A549 (cell line): ENCODE measurements around the gene SCYL1.
A peak's percentile ranks its signal among the peaks of the same experiment; 100 is the strongest.

ENCODE experiments used
- CTCF ChIP-seq: fragments of >200 bp; sonication (Bioruptor Twin); formaldehyde crosslinking; IDR thresholded peaks from 3 replicates; pipeline ENCODE4 v1.5.1; 2016
- E2F6 ChIP-seq: IDR thresholded peaks from 2 replicates; pipeline ENCODE4 v1.6.1; 2012; ENCODE audit warnings: low read depth, borderline replicate concordance
- ELK1 ChIP-seq: fragments of 150-350 bp; IDR thresholded peaks from 2 replicates; pipeline ENCODE4 v1.6.1; 2014; ENCODE audit warnings: low read depth, mild to moderate bottlenecking, low read length
- HES2 ChIP-seq: fragments of >200 bp; sonication (Bioruptor Twin); formaldehyde crosslinking; IDR thresholded peaks from 2 replicates; pipeline ENCODE4 v1.6.1; 2016
- HMGXB4 ChIP-seq: fragments of 250-450 bp; sonication (Bioruptor Pico); IDR thresholded peaks from 2 replicates; pipeline ENCODE4 v1.5.0; 2021; ENCODE audit warnings: mild to moderate bottlenecking, moderate library complexity, borderline replicate concordance
- PHF8 ChIP-seq: fragments of 200-600 bp; sonication (generic); IDR thresholded peaks from 2 replicates; pipeline ENCODE4 v1.6.1; 2016; ENCODE audit warnings: low read depth, mild to moderate bottlenecking, antibody characterized with exemption, moderate library complexity, borderline replicate concordance
- RNF2 ChIP-seq: fragments of 200-600 bp; sonication (generic); IDR thresholded peaks from 2 replicates; pipeline ENCODE4 v1.6.1; 2016; ENCODE audit warnings: low read depth, mild to moderate bottlenecking, antibody characterized with exemption, moderate library complexity, borderline replicate concordance
- SREBF2 ChIP-seq: fragments of 450-650 bp; IDR thresholded peaks from 2 replicates; pipeline ENCODE4 v1.6.1; 2014; ENCODE audit warnings: mild to moderate bottlenecking, moderate library complexity
- ZFP36 ChIP-seq: fragments of 450-650 bp; IDR thresholded peaks from 2 replicates; pipeline ENCODE4 v1.6.1; 2014; ENCODE audit warnings: borderline replicate concordance; ENCODE audit not compliant: partially characterized antibody

- no peak for TF ChIP-seq CTCF
- no peak for TF ChIP-seq E2F6
- no peak for TF ChIP-seq SREBF2
- no peak for TF ChIP-seq ZFP36
- TF ChIP-seq ELK1: no peak
- no peak for TF ChIP-seq HES2
- peak; percentile 80; the same call in 1 of the 2 replicates for TF ChIP-seq HMGXB4 (CRISPR knock-in tag)
- TF ChIP-seq PHF8: no peak
- no peak for TF ChIP-seq RNF2
Observed at GRCh38 chr11:65492387-65492636, 32.6 kb upstream of the SCYL1 start.
